ENCODE data around the gene CNRIP1. TPM values are rescaled to one million over a fixed set of nuclear protein-coding genes. Genes with fewer than 3 reads are reported as not detected.
A peak's percentile ranks its signal among the peaks of the same experiment; 100 is the strongest.
"Not testable (repeated sequence)": the region's sequence is repeated elsewhere in the genome, so short reads cannot be mapped to it uniquely, and the experiment has no call there.

Gene CNRIP1
- polyA plus RNA-seq, 3 donors from 2014 or later = not detected

DNA sequence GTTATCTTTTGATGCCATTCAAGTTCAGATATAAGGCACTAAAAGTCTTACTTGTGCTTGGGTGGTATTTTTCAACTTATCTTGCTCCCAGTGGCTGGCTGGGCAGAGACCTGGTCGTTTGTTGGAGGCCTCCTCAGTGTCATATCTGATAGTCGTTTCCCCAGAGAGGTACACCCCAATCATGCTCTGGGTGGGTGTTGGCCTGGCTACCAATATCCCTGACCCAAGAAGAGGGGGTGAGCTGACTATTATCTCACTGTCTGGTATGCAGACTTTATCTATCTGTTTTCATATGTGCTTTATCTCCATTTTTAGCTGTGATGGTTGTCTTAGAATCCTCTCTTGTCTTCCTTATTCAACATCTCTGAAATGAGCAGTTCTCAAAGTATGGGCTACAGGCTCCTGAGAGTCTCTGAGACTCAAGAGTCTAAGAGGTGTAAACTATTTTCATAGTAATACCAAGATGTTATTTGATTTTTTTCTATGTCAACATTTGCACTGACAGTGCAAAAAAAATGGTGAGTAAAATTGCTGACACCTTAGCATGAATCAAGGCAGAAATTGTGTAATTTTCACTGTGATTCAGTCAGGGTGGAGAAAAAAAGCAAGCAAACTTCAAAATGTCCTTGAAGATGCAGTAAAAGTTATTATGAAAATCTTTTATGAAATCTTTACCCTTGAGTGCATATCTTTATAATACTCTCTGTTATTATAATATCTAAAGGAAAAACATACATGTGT, 33.1 kb upstream of the CNRIP1 start:
- no peak for DNase-seq
- Mint-ChIP-seq H3K27ac (no peak overlapping the region), H3K4me3 (no peak overlapping the region), H3K36me3 (no peaks in the 10 kb centered on the region), H3K27me3 (ENCODE audit: low read depth in 3 of 3) (peaks cover 0 to 5% (median 0%) of the 10 kb centered on the region in 3 donors), H3K4me1 (peaks cover 2 to 7% of the 10 kb centered on the region in 2 donors), H3K9me3 (no peaks in the 10 kb centered on the region)

DNA sequence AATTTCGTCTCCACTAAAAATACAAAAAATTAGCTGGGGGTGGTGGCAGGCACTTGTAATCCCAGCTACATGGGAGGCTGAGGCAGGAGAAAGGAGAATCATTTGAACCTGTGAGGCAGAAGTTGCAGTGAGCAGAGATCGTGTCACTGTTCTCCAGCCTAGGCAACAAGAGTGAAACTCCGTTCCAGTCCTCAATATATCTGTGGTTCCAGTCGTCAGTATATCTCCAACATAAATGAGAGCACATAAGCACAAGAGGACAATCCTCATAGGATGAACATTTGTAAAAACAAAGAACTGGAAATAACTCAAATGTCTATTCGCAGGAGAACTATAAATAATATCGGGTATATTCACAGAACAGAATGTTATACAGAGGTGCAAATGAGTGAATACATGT, 32.2 kb upstream of the CNRIP1 start:
- Mint-ChIP-seq H3K27me3 (ENCODE audit: low read depth in 3 of 3) (peaks cover 0 to 12% (median 0%) of the 10 kb centered on the region in 3 donors), H3K36me3 (no peaks in the 10 kb centered on the region), H3K4me3 (no peak overlapping the region), H3K9me3 (no peaks in the 10 kb centered on the region), H3K27ac (no peak overlapping the region), H3K4me1 (no peaks in the 10 kb centered on the region)
- DNase-seq = no peak

DNA sequence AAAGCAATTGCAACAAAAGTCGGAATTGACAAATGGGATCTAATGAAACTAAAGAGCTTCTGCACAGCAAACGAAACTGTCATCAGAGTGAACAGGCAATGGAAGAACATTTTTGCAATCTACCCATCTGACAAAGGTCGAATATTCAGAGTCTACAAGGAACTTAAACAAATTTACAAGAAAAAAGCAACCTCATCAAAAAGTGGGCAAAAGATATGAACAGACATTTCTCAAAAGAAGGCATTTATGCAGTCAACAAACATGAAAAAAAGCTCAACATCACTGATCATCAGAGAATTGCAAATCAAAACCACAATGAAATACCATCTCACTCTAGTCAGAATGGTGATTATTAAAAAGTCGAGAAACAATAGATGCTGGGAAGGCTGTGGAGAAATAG, 29.3 kb upstream of the CNRIP1 start:
- not testable (repeated sequence) for H3K4me3 Mint-ChIP-seq, H3K27ac Mint-ChIP-seq, DNase-seq, H3K36me3 Mint-ChIP-seq, H3K4me1 Mint-ChIP-seq, H3K9me3 Mint-ChIP-seq
- H3K27me3 Mint-ChIP-seq (ENCODE audit: low read depth in 3 of 3) = peaks cover 0 to 14% (median 0%) of the 10 kb centered on the region in 3 donors

DNA sequence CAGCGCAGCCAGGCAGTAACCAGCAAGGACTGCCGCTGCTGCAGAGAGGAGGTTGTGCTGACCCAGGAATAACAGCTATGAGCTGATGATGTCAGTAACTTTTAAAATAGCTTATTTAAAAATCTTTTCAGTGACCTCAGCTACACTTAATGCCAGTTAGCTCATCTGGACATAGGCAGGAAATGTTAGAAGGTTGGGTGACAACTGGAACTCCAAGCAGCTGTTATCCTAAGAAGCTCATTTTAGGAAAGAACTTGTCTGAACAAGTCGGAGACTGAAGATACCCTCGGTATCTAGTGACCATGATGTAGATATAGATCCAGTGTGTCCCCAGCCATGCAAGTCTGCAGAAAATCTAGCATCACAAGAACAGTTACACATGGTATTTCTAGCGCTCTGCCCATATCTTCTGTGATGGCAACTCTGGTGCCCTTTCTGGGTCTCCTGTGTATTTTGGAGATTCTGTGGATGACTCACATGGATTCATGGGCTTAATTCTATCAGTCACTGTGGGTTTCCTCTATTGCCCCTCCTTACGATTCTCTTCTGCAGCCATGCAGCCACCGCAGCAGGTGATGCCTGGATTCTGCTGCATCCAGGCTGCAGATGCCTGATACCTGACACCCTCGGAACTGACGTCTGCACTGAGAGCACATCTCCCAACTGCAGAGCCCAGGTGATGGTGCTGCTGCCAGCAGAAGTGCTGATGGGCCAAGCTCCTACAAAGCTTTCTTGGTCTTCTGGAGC, 25.6 kb upstream of the CNRIP1 start:
- H3K4me3 Mint-ChIP-seq = no peak overlapping the region
- no peak for DNase-seq

DNA sequence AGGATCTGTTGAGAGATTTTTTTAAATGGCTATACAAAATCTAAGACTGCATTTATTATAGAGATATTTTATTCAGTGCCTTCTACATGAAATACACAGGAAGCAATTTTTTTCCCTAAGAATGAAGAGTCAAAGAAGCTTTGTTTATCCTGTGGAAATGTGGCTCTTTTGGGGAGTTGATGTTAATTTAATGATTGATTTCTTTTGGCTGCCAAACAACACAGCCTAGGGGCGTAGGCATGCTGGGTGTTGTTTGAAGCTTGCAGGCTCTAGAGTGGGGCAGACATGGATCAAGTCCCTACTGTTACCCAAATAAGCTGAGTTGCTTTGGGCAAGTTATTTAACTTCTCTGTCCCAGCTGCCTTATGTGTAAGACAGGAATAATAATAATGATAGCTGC, 24.3 kb upstream of the CNRIP1 start:
- DNase-seq = no peak
- Mint-ChIP-seq H3K27me3 (ENCODE audit: low read depth in 3 of 3) (peaks cover 4 to 23% (median 6%) of the 10 kb centered on the region in 3 donors), H3K36me3 (no peaks in the 10 kb centered on the region), H3K9me3 (no peaks in the 10 kb centered on the region), H3K4me1 (no peaks in the 10 kb centered on the region), H3K4me3 (no peak overlapping the region), H3K27ac (no peak overlapping the region)

More for the DNA sequence above, 25.6 kb upstream of the CNRIP1 start:
- Mint-ChIP-seq H3K9me3 (no peaks in the 10 kb centered on the region), H3K36me3 (no peaks in the 10 kb centered on the region), H3K27me3 (ENCODE audit: low read depth in 3 of 3) (peaks cover 0 to 23% (median 6%) of the 10 kb centered on the region in 3 donors), H3K4me1 (no peaks in the 10 kb centered on the region), H3K27ac (no peak overlapping the region)

DNA sequence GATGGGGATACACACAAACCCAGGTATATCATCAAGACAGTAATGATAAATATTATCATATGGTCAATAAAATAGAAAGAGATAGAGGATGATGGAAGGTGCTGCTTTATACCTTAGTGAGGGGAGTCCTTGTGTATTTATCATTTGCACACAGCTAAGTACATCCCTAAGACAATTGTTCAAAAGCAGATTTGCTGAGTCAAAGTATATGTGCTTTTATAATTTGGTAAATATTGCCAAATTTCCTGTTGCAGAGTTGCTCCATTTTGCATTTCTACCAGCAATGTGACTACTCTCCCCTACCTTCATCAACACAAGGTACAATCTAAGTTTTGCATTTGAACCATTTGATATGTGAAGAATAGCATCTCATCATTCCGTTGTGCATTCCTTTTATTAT, 22.7 kb upstream of the CNRIP1 start:
- no peak for DNase-seq
- no peak overlapping the region for H3K4me3 Mint-ChIP-seq
- no peaks in the 10 kb centered on the region for H3K9me3 Mint-ChIP-seq
- H3K36me3 Mint-ChIP-seq = no peaks in the 10 kb centered on the region
- peaks cover 4 to 16% (median 7%) of the 10 kb centered on the region in 3 donors for H3K27me3 Mint-ChIP-seq (ENCODE audit: low read depth in 3 of 3)
- H3K27ac Mint-ChIP-seq = no peak overlapping the region
- H3K4me1 Mint-ChIP-seq = no peaks in the 10 kb centered on the region

DNA sequence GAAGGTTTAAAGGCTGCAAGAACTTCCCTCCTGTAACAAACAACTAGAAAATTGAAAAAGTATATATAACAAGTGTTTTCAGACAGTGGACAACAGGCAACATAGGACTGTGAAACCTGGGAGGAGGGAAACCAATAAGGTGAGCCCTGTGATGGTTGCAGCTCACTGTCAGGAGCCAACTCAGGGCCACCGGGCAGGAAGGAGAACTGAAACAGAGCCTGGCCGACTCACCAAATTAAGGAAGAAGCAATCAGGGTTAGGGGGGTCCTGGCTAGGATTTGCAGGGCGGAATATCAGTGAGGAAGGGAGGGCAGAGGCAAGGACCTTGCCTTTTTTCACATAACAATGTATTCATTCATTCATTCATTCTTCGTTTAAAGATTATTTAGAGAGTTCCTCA, 21.8 kb upstream of the CNRIP1 start:
- no peaks in the 10 kb centered on the region for H3K36me3 Mint-ChIP-seq
- peak overlapping the region in 1 of 6 donors; percentile 16 for H3K27ac Mint-ChIP-seq
- no peaks in the 10 kb centered on the region for H3K4me1 Mint-ChIP-seq
- H3K27me3 Mint-ChIP-seq (ENCODE audit: low read depth in 3 of 3) = peaks cover 4 to 11% (median 7%) of the 10 kb centered on the region in 3 donors
- DNase-seq = no peak
- H3K9me3 Mint-ChIP-seq = no peaks in the 10 kb centered on the region
- no peak overlapping the region for H3K4me3 Mint-ChIP-seq

DNA sequence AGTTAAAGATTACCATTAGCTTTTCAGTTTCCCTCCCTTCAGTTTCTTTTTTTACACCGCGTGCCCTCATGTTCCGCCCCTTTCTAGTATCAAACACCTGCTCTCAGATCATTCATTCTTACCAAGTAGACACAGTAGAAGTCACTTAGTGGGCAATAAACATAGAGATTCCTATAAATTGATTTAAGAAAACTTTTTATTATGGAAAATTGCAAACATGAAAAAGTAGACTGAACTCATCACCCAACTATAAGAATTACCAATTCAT, 21.2 kb upstream of the CNRIP1 start:
- Mint-ChIP-seq H3K27ac (no peak overlapping the region), H3K27me3 (ENCODE audit: low read depth in 3 of 3) (peaks cover 4 to 11% (median 7%) of the 10 kb centered on the region in 3 donors), H3K36me3 (no peaks in the 10 kb centered on the region)

DNA sequence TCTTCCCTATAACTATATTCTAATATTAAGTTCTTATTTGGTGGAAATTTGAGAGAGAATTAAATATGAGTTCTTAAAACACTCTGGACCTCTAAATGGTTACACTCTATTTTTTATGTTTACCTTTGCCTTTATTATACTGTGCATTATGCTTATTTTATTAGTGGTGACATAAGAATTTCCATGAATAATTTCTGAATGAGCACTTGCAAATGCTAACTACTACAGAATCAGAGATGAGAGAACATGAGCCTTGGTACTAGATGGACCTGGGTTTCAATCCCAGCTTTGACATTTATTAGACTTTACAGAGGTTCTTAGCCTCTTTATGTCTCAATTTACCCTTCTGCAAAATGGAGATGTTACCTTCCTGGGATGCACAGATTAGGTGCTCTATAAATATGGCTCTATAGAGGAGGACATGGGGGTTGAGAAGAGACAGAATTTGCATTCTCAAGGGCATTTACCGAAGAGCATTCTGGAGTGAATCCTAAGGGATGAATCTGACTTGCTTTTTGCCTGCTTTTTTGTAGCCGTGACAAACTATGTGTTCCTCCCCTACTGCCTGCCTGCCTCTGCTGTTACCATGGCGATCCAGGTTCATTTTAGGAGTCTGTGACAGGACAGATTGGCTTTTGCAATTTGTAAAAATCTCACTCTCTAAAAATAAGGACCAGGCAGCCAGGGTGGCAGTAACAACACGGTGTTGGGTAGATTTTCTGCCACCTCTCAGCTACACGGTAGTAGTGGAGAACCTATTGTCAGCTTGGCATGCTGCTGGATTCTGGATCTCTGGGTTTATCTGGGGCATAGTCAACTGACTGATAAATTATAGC, 20.7 kb upstream of the CNRIP1 start:
- Mint-ChIP-seq H3K4me1 (no peaks in the 10 kb centered on the region), H3K27me3 (ENCODE audit: low read depth in 3 of 3) (peaks cover 4 to 11% (median 7%) of the 10 kb centered on the region in 3 donors), H3K4me3 (no peak overlapping the region), H3K27ac (no peak overlapping the region), H3K9me3 (no peaks in the 10 kb centered on the region), H3K36me3 (no peaks in the 10 kb centered on the region)
- DNase-seq = no peak

More for the DNA sequence above, 21.2 kb upstream of the CNRIP1 start:
- Mint-ChIP-seq H3K4me1 (no peaks in the 10 kb centered on the region), H3K4me3 (no peak overlapping the region), H3K9me3 (no peaks in the 10 kb centered on the region)
- no peak for DNase-seq

DNA sequence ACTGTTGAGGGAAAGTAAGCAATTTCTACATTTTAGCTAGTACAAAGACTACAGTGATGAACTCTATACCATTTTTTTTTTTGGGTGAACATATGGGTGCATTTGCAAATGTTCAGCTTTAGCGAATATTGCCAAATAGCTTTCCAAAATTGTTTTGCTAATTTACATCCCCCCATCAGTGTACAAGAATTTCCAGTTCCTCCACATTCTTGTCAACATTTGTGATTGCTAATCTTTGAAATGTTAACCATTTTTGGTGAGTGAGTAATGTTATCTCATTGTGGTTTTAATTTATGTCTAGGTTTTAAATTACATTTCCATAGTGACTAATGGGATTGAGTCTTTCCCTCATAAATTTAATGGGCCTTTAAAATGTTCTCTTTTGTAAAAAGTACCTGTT, 16.4 kb upstream of the CNRIP1 start:
- no peaks in the 10 kb centered on the region for H3K9me3 Mint-ChIP-seq
- DNase-seq = no peak
- no peak overlapping the region for H3K27ac Mint-ChIP-seq
- H3K4me3 Mint-ChIP-seq = no peak overlapping the region
- no peaks in the 10 kb centered on the region for H3K4me1 Mint-ChIP-seq
- H3K27me3 Mint-ChIP-seq (ENCODE audit: low read depth in 3 of 3) = peaks cover 6 to 9% (median 8%) of the 10 kb centered on the region in 3 donors
- H3K36me3 Mint-ChIP-seq = no peaks in the 10 kb centered on the region

DNA sequence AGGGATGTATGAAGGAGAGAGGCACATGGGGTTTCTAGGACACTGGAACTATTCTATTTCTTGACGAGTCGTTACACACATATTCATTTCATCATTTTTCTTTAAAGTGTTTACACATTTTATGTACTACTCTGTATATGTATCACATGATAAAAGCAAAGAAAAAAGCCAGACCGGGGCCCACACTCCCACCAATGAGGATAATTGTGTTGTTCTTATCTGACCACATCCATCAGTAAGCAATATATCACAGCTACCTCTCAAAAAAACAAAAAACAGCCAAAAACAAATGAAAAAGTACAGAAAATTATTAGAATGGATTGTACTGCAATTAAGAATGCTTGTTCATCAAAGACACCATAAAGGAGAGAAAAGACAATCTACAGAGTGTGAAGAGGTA, 14.2 kb upstream of the CNRIP1 start:
- no peaks in the 10 kb centered on the region for H3K9me3 Mint-ChIP-seq
- H3K4me3 Mint-ChIP-seq = no peak overlapping the region
- H3K27ac Mint-ChIP-seq = peak overlapping the region in 1 of 6 donors; percentile 36
- peaks cover 3 to 10% (median 4%) of the 10 kb centered on the region in 3 donors for H3K27me3 Mint-ChIP-seq (ENCODE audit: low read depth in 3 of 3)
- no peak for DNase-seq
- no peaks in the 10 kb centered on the region for H3K36me3 Mint-ChIP-seq
- no peaks in the 10 kb centered on the region for H3K4me1 Mint-ChIP-seq

DNA sequence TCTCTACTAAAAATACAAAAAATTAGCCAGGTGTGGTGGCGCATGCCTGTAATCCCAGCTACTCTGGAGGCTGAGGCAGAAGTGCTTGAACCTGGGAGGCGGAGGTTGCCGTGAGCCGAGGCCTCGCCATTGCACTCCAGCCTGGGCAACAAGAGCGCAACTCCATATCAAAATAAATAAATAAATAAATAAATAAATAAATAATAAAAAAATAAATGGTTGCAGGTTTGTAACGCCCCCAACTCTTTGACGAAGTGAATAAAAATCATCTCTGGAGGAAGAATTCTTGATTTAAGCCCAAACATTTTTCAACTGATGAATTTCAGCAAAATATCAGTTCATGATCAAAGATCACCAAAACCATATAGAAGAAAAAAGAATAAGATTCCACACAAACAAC, 13.3 kb upstream of the CNRIP1 start:
- Mint-ChIP-seq H3K36me3 (no peaks in the 10 kb centered on the region), H3K27ac (no peak overlapping the region), H3K27me3 (ENCODE audit: low read depth in 3 of 3) (peaks cover 3 to 8% (median 4%) of the 10 kb centered on the region in 3 donors), H3K9me3 (no peaks in the 10 kb centered on the region), H3K4me1 (no peaks in the 10 kb centered on the region), H3K4me3 (no peak overlapping the region)
- DNase-seq = no peak

DNA sequence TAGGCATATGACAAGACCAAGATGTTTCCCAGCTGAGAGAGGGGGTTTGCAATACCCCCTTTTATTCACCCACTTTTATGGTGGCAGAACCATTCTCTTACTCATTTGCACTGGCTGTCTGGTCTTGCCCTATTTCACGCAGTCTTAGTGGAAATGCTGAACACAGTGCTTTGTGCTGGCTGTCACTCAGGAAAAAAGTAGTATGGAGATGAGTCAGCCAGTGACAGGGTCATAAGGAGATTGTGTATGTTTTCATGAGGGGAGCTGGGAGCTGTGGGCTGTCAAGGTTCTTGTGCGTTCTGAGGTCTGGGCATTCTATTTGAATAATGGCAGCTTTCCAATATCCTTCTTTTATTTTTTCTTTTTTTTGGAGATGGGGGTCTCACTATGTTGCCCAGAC, 10.9 kb upstream of the CNRIP1 start:
- Mint-ChIP-seq H3K36me3 (no peaks in the 10 kb centered on the region), H3K27ac (no peak overlapping the region), H3K9me3 (no peaks in the 10 kb centered on the region), H3K27me3 (ENCODE audit: low read depth in 3 of 3) (peaks cover 4 to 15% (median 6%) of the 10 kb centered on the region in 3 donors), H3K4me1 (no peaks in the 10 kb centered on the region), H3K4me3 (no peak overlapping the region)
- DNase-seq = no peak

DNA sequence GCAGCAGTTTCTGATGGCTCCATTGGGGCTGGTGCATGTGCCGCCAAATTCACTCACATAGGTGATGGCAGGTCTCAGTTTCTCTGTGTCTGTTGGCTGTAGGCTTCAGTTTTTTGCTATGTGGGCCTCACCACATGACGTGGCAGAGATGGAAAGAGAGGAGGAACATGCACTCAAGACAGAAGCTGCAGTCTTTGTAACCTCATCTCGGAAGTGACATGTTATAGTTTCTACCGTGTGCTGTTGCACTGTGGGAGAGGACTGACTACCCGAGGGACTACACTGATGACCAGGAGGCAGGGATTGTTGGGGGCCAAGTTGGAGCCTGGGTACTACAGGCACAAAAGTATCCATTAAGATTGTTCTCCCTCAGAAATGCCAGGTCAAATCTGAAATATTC, 9.2 kb upstream of the CNRIP1 start:
- DNase-seq = no peak
- no peaks in the 10 kb centered on the region for H3K9me3 Mint-ChIP-seq
- H3K27me3 Mint-ChIP-seq (ENCODE audit: low read depth in 3 of 3) = peaks cover 2 to 15% (median 10%) of the 10 kb centered on the region in 3 donors
- no peak overlapping the region for H3K4me3 Mint-ChIP-seq
- no peak overlapping the region for H3K27ac Mint-ChIP-seq
- H3K36me3 Mint-ChIP-seq = no peaks in the 10 kb centered on the region
- H3K4me1 Mint-ChIP-seq = no peaks in the 10 kb centered on the region

Measured in immature natural killer cell (primary cell).